Fibroblast of villous mesenchyme (primary cell): ENCODE data around the gene MAPK12. TPM values are rescaled to one million over a fixed set of nuclear protein-coding genes. Genes with fewer than 3 reads are reported as not detected.
A peak's percentile ranks its signal among the peaks of the same experiment; 100 is the strongest.

Experiments used
- DNase-seq: peaks from one replicate; pipeline ENCODE4 v3.0.0-alpha.2; 2010; ENCODE audit warnings: low read depth
- H3K4me3 ChIP-seq: 2 replicates; pipeline ENCODE4 v1.5.1; 2011; ENCODE audit warnings: low read depth, mild to moderate bottlenecking, low read length
- total RNA-seq: library from RNA; depleted of rRNA; stranded (reverse); fragments of >200 nt; gene quantifications from 2 replicates; pipeline ENCODE4 v1.2.3, GENCODE V29; 2012
- TF ChIP-seq, protein P1 (sequence below): IDR thresholded peaks from 2 replicates; pipeline ENCODE4 v1.5.1; 2012; ENCODE audit warnings: low read depth, mild to moderate bottlenecking, low read length; ENCODE audit not compliant: insufficient read depth

The MAPK12 gene
- total RNA-seq, 1 donor: 42.7 TPM

DNA sequence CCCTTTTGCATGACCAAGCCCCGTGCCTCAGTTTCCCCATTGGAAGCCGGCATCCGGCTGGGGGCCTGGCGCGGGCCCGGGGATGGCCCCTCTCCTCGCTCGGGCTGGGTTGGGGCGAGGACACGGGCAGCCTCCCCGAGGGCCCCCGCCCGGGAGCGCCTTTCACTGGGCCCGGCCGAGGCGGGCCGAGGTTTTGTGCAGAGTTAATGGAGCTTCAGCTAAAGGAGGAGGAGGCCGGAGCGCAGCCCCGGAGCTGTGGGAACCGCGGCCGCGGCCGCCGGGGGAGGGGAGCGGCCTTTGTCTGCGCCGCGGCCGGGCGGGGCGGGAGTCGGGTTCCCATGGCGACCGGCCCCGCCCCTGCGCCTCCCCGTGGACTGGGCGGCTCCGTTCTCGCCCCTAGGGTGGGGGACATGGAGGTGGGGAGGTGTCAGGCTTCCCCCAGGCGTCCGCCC is 10.1 kb upstream of the MAPK12 start:
- peak; percentile 68 for DNase-seq
- TF ChIP-seq, protein P1, sequence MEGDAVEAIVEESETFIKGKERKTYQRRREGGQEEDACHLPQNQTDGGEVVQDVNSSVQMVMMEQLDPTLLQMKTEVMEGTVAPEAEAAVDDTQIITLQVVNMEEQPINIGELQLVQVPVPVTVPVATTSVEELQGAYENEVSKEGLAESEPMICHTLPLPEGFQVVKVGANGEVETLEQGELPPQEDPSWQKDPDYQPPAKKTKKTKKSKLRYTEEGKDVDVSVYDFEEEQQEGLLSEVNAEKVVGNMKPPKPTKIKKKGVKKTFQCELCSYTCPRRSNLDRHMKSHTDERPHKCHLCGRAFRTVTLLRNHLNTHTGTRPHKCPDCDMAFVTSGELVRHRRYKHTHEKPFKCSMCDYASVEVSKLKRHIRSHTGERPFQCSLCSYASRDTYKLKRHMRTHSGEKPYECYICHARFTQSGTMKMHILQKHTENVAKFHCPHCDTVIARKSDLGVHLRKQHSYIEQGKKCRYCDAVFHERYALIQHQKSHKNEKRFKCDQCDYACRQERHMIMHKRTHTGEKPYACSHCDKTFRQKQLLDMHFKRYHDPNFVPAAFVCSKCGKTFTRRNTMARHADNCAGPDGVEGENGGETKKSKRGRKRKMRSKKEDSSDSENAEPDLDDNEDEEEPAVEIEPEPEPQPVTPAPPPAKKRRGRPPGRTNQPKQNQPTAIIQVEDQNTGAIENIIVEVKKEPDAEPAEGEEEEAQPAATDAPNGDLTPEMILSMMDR: no peak
- peak overlapping the region; percentile 62 for H3K4me3 ChIP-seq

DNA sequence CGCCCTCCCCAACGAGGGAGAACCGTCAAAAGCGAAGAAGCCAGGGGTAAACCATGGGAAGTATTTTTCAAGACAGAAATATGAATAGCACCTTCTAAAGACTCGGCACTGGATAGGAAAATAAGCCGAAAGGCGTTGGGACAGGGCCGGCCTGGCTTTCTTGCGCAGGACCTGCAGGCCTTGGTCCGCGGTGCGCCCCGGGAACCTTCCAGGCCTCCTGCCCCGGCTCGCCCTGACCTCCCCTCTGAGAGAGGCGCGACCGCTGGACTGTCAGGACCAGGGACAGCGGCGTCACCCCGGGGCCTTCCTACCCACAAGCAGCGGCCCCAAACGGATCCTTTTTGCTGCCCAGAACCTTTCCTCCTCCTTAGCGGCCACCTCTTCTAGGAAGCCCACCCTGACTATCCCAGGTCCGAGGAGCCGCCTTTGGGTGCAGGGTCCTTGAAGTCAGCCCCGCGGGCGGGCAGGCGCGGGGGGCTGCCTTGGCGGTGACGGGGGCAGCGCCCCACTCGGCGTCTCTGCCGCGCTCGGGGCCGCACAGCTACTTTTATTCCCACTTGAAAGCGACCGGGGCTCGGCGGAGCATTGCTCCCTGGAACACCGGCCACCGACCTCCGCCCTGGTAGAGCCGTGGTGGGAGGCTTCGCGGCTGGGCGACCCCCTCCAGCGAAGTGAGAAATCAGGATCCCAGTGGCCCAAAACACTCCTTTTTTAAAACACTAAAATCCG is 9.3 kb upstream of the MAPK12 start:
- peak; percentile 82 for DNase-seq
- TF ChIP-seq, protein P1: no peak
- H3K4me3 ChIP-seq: peak overlapping the region; percentile 62

DNA sequence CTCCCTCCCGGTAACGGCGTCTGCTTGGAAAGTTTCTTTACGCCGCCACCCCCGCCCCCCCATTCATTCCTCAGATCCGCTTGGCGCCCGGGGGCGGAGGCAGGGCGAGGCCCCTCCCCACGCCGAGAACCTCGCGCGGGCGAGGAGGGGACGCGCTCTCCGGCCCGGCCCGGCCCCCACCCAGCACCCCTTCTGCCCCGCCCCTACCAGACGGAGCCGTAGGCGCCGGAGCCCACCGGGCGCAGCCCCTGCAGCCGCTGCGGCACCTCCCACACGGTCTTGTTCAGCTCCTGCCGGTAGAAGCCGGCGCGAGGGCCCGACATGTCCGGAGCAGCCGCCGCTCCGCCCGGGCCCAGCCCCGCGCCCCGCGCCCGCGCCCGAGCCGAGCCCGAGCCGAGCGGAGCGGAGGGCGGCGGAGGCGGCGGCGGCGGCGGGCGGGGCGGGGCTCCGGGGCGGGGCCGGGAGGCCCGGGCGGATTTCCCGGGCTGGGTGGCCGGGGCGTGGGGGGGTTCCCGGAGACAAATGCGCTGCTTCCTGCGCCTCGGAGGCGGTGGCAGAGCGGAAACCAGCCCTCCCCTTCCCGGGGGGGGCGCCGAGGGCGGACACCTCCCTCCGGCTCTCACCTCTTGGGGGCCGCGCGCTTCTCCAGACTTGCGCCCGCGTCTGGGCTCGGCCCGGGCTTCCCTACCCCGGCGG is 8.6 kb upstream of the MAPK12 start, which contains the start of gene MAPK11:
MAPK11 (minus strand) TSS at position 411 of the 696 bp plus-strand sequence; CDS start at position 323, 88 bp downstream.
- TF ChIP-seq, protein P1: no peak
- H3K4me3 ChIP-seq: peak within 1 kb of the TSS; percentile 62
- no peak for DNase-seq

DNA sequence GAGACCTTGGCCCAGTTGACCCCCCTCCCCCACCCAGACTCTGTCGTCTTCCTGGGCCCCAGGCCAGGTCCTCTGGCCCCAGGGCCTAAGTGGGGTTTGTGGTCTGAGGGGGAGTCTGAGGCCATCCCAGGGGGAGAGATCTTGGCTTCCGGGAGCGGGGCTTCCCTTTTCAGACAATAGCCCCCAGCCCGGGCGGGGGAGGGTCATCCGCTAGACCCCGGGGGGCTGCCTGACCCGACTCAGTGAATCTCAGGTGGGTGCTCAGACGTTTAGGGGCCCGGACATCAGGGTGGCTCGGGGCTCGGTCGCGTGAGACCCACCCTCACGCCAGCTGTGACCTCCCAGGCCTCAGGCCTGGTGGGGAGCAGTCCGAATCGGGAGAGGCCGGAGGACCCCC is 8.1 kb upstream of the MAPK12 start:
- no peak for DNase-seq
- H3K4me3 ChIP-seq: peak overlapping the region; percentile 51

DNA sequence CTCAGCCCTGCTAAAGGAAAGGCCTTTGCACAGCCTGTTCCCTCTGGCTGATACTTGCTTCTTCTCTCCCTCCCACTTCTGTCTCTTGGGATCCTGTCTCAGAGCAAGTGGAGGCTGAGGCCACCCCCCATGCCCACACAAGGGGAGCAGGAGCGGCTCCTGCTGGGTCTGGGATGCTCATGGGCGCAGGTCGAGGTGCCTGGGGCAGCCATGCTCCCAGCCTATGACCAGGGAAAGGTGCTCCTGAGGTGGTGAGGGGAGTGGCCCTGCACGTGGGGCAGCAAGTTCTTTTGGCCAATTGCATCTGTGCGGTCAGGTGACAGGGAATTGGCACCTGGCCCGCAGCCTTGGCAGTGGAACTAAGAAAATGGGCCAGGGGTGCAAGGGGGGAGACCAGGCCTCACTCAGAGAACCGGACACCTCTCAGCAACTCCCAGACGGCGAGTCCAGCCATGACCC is 7.2 kb upstream of the MAPK12 start:
- no peak overlapping the region for H3K4me3 ChIP-seq
- TF ChIP-seq, protein P1: no peak
- no peak for DNase-seq

More for the DNA sequence above, 8.1 kb upstream of the MAPK12 start:
- TF ChIP-seq, protein P1: no peak

DNA sequence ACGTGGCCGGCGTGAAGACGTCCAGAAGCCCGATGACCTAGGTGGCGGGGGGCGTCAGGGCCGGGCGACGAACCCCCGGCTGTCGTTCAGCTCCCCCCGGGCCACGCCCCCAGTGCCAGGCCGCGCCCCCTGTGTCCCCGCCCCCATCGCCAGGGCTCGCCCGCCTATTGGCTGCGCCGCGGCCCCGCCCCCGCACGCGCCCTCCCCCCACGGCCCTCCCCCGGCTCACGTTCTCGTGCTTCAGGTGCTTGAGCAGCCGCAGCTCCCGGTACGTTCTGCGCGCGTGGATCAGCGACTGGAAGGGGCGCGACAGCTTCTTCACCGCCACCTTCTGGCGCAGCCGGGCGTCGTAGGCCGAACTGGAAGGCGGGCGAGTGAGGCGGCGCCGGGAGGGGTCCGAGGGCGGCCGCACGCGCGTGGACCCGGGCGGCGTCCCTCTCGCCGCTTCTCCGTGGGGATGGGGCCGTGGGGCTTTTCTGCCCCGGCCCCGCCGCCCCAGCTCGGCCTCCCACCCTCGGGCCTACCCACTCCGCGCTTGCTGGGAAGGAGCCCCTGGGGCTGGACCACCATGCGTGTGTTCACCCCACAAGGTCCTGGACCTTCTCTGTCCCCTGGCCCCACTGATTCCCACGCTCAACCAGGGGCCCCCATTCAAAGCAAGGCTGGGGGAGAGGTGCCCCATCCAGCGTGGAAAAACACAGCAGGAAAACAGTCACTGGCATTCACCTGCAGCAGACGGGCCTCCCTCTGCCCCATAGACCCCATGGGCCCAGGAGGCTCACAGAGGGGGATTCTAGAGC is 6.3 kb upstream of the MAPK12 start:
- DNase-seq: peak; percentile 68
- peak overlapping the region; percentile 41 for H3K4me3 ChIP-seq
- TF ChIP-seq, protein P1: peak; percentile 21
